HepG2 (cell line): ENCODE measurements around the gene DAB1. TPM values are rescaled to one million over a fixed set of nuclear protein-coding genes. Genes with fewer than 3 reads are reported as not detected.

ENCODE experiments used
- ATAC-seq: fragments of 200-7000 bp; cut with Tn5 transposase; 3 replicates; pipeline ENCODE4 v1.9.1; 2020; ENCODE audit warnings: mild to moderate bottlenecking, moderate library complexity
- BruUV-seq: library from RNA; stranded (reverse); fragments of 400-500 nt; replicated peaks from 2 replicates; lab custom pipeline; 2021; lab: Mats Ljungman, UMichigan
- CTCF ChIA-PET: fragments of 300-600 bp; formaldehyde crosslinking; extraction: SDS; loops from one replicate; lab custom pipeline; 2021; ENCODE audit warnings: low total read pairs, inconsistent platforms, low intra/inter-chr PET ratio; lab: Yijun Ruan, JAX
- POLR2A ChIA-PET: fragments of 350-600 bp; sonication (Branson Sonifier 250); formaldehyde crosslinking; loops from one replicate; lab custom pipeline; 2020; ENCODE audit warnings: antibody characterized with exemption, inconsistent platforms; lab: Yijun Ruan, JAX
- DNase-seq: peaks from one replicate; pipeline ENCODE4 v3.0.0-alpha.2; 2015; ENCODE audit warnings: low spot score
- FAIRE-seq: peaks from 3 replicates; lab custom pipeline; 2011; peaks lifted over from hg19 to GRCh38; lab: Jason Lieb, UNC
- H2AFZ ChIP-seq: one replicate; pipeline ENCODE4 v1.6.1; 2011; ENCODE audit warnings: low read length, inconsistent platforms
- H3K27ac ChIP-seq: fragments of 300-600 bp; 3 replicates; pipeline ENCODE4 v1.8.0; 2011; ENCODE audit warnings: mixed run types, mild to moderate bottlenecking, mixed read lengths, low read length, inconsistent platforms; ENCODE audit not compliant: insufficient read depth; ENCODE audit errors: extremely low read length
- H3K27me3 ChIP-seq, 2 experiments: fragments of 200-600 bp in 1 of 2; 2 replicates in 1 of 2; 3 replicates in 1 of 2; pipeline versions ENCODE4 v1.6.0 to v1.8.0; 2011; ENCODE audit warnings: low read length in 2 of 2, mild to moderate bottlenecking in 2 of 2, moderate library complexity in 2 of 2, inconsistent platforms in 1 of 2; ENCODE audit not compliant: insufficient read depth in 2 of 2, control insufficient read depth in 1 of 2
- H3K36me3 ChIP-seq, 2 experiments: fragments of 200-600 bp in 1 of 2; replicated peaks in 1 of 2; 2 replicates in 1 of 2; 3 replicates in 1 of 2; pipeline versions ENCODE4 v1.5.1 to v1.8.0; 2011; ENCODE audit warnings: low read length in 2 of 2, inconsistent platforms in 1 of 2; ENCODE audit not compliant: insufficient read depth in 2 of 2, control insufficient read depth in 1 of 2
- H3K4me1 ChIP-seq: 2 replicates; pipeline ENCODE4 v1.5.1; 2012; ENCODE audit warnings: low read length, inconsistent platforms; ENCODE audit not compliant: insufficient read depth
- H3K4me2 ChIP-seq: 2 replicates; pipeline ENCODE4 v1.6.0; 2011; ENCODE audit warnings: low read depth, low read length, inconsistent platforms
- H3K4me3 ChIP-seq, 3 experiments: fragments of 200-600 bp in 1 of 3; sonication (generic), shearing (Covaris generic) in 1 of 3; replicated peaks in 1 of 3; 2 replicates each; pipeline ENCODE4 v1.5.1; 2011 to 2016; ENCODE audit warnings: low read length in 3 of 3, inconsistent platforms in 2 of 3, low read depth in 2 of 3, mild to moderate bottlenecking in 2 of 3, control low read depth in 1 of 3, mixed read lengths in 1 of 3; ENCODE audit not compliant: insufficient read depth in 1 of 3
- H3K79me2 ChIP-seq: one replicate; pipeline ENCODE4 v1.6.1; 2011; ENCODE audit warnings: low read length, inconsistent platforms; ENCODE audit not compliant: insufficient read depth
- H3K9ac ChIP-seq: 2 replicates; pipeline ENCODE4 v1.6.0; 2011; ENCODE audit warnings: mild to moderate bottlenecking, low read depth, low read length, inconsistent platforms; ENCODE audit not compliant: insufficient read depth
- H3K9me3 ChIP-seq: 2 replicates; pipeline ENCODE4 v1.5.1; 2012; ENCODE audit warnings: mild to moderate bottlenecking, low read length
- H4K20me1 ChIP-seq: 2 replicates; pipeline ENCODE4 v1.6.0; 2011; ENCODE audit warnings: inconsistent platforms, mild to moderate bottlenecking, low read length, moderate library complexity; ENCODE audit not compliant: insufficient read depth
- ASH2L ChIP-seq: fragments of 300-600, 200-600 bp; sonication (generic); IDR thresholded peaks from 2 replicates; pipeline ENCODE4 v1.7.0; 2017; ENCODE audit warnings: low read depth, mild to moderate bottlenecking, moderate library complexity, mixed read lengths, low read length; ENCODE audit not compliant: insufficient read length
- BHLHE40 ChIP-seq: IDR thresholded peaks from 2 replicates; pipeline ENCODE4 v1.6.1; 2011; ENCODE audit warnings: low read length, improper control_type of control experiment
- ETV5 ChIP-seq: IDR thresholded peaks from 2 replicates; pipeline ENCODE4 v1.6.1; 2018; ENCODE audit warnings: missing biosample characterization, missing genetic modification reagents, inconsistent platforms, borderline replicate concordance
- GATAD2A ChIP-seq: IDR thresholded peaks from 2 replicates; pipeline ENCODE4 v1.6.1; 2016
- KDM1A ChIP-seq: IDR thresholded peaks from 2 replicates; pipeline ENCODE4 v1.6.1; 2016; ENCODE audit warnings: missing compliant biosample characterization
- LCORL ChIP-seq, 2 experiments: fragments of 450-650 bp in 1 of 2; sonication (generic) in 1 of 2; formaldehyde crosslinking in 1 of 2; IDR thresholded peaks; 2 replicates each; pipeline versions ENCODE4 v1.5.0 to v1.6.1; 2017 to 2020; ENCODE audit warnings: antibody characterized with exemption in 1 of 2, missing genetic modification reagents in 1 of 2
- PCBP1 ChIP-seq: fragments of 200-400 bp; formaldehyde crosslinking; IDR thresholded peaks from 2 replicates; pipeline ENCODE4 v1.6.1; 2017; ENCODE audit warnings: mild to moderate bottlenecking, low read depth, low read length, borderline replicate concordance
- RXRB ChIP-seq: IDR thresholded peaks from 2 replicates; pipeline ENCODE4 v1.6.1; 2016; ENCODE audit warnings: borderline replicate concordance, missing genetic modification reagents, missing compliant biosample characterization
- XBP1 ChIP-seq: sonication (generic); formaldehyde crosslinking; IDR thresholded peaks from 2 replicates; pipeline ENCODE4 v1.5.0; 2020; ENCODE audit warnings: missing genetic modification reagents
- ZNF264 ChIP-seq: sonication (generic); formaldehyde crosslinking; IDR thresholded peaks from 2 replicates; pipeline ENCODE4 v1.4.0; 2020; ENCODE audit warnings: missing genetic modification reagents
- ZNF354B ChIP-seq: sonication (generic); formaldehyde crosslinking; IDR thresholded peaks from 2 replicates; pipeline ENCODE4 v1.8.0; 2022; ENCODE audit warnings: mild to moderate bottlenecking, missing genetic modification reagents
- WGBS: methylation state at CpG from one replicate; pipeline ENCODE4 v1.1.6; 2017; ENCODE audit warnings: low lambda C conversion rate; 5-methylcytosine and 5-hydroxymethylcytosine counted together
- in situ Hi-C: cut with HindIII; loops from 2 replicates; pipeline ENCODE4 v1.10.0; 2017; ENCODE audit warnings: low pct_unique_long_range_greater_than_20kb; ENCODE audit not compliant: extremely low pct_ligation_motif_present
- intact Hi-C: fragments of 100-400 bp; cut with micrococcal nuclease; formaldehyde crosslinking; loops from one replicate; pipeline ENCODE4 v1.10.0; 2022; ENCODE audit not compliant: unreplicated experiment
- polyA plus RNA-seq, 8 experiments: library from polyadenylated mRNA; depleted of rRNA in 3 of 8; stranded (reverse) in 7 of 8; unstranded in 1 of 8; fragments of >200 nt; fragmentation: Illumina TruSeq in 4 of 8; extraction: Trizol in 4 of 8; gene quantifications; 2 replicates each; pipeline versions ENCODE4 v1.2.1 to v1.2.3, GENCODE V29; 2011 to 2016; ENCODE audit warnings: low read depth in 4 of 8, missing spikeins in 1 of 8, mixed read lengths in 1 of 8; ENCODE audit not compliant: insufficient read depth in 1 of 8
- total RNA-seq, 5 experiments: library from RNA; depleted of rRNA; stranded (reverse); fragments of >200 nt; fragmentation: Illumina TruSeq; extraction: Trizol; gene quantifications; 2 replicates each; pipeline ENCODE4 v1.2.3, GENCODE V29; 2016; ENCODE audit warnings: low read depth in 1 of 5
- TF ChIP-seq, protein P1 (sequence below): sonication (generic); formaldehyde crosslinking; IDR thresholded peaks from 2 replicates; pipeline ENCODE4 v1.5.1; 2020; ENCODE audit warnings: mild to moderate bottlenecking, missing genetic modification reagents, moderate library complexity
- TF ChIP-seq, protein P2 (sequence below), 2 experiments: sonication (generic) in 1 of 2; formaldehyde crosslinking in 1 of 2; IDR thresholded peaks; 2 replicates each; pipeline versions ENCODE4 v1.6.1 to v1.9.0; 2014 to 2022; ENCODE audit warnings: antibody characterized with exemption in 1 of 2, borderline replicate concordance in 1 of 2, inconsistent platforms in 1 of 2, low read depth in 1 of 2, missing genetic modification reagents in 1 of 2

Gene DAB1
- total and polyA plus RNA-seq, 2 of the 13 experiments (the other 11 are each of a cell fraction or from before 2014, with no cell fraction given): 0.04 to 0.13 TPM

DNA sequence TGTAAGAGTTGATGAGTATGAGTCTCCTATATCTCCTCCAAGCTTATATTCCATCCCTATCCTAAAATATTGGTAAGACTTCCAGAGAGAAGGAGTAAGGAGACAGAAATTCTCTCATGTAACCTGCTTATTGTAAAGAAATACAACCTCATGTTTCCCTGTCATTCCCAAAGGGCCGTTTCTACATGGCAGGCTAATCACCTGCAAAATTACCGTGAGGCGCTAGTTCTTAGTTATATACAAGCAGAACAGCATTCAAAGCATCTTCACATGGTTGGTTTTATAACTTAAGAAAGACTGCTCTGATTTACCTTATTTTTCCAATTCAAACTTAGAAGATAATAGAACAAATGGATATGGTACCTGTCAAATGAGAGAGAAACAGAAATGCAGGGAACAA lies 42.9 kb downstream of the DAB1 start (continued):
- TF ChIP-seq RXRB: no peak
- no peak for TF ChIP-seq KDM1A (CRISPR knock-in tag)
- TF ChIP-seq ZNF354B: no peak
- TF ChIP-seq BHLHE40: no peak
- TF ChIP-seq, protein P1, sequence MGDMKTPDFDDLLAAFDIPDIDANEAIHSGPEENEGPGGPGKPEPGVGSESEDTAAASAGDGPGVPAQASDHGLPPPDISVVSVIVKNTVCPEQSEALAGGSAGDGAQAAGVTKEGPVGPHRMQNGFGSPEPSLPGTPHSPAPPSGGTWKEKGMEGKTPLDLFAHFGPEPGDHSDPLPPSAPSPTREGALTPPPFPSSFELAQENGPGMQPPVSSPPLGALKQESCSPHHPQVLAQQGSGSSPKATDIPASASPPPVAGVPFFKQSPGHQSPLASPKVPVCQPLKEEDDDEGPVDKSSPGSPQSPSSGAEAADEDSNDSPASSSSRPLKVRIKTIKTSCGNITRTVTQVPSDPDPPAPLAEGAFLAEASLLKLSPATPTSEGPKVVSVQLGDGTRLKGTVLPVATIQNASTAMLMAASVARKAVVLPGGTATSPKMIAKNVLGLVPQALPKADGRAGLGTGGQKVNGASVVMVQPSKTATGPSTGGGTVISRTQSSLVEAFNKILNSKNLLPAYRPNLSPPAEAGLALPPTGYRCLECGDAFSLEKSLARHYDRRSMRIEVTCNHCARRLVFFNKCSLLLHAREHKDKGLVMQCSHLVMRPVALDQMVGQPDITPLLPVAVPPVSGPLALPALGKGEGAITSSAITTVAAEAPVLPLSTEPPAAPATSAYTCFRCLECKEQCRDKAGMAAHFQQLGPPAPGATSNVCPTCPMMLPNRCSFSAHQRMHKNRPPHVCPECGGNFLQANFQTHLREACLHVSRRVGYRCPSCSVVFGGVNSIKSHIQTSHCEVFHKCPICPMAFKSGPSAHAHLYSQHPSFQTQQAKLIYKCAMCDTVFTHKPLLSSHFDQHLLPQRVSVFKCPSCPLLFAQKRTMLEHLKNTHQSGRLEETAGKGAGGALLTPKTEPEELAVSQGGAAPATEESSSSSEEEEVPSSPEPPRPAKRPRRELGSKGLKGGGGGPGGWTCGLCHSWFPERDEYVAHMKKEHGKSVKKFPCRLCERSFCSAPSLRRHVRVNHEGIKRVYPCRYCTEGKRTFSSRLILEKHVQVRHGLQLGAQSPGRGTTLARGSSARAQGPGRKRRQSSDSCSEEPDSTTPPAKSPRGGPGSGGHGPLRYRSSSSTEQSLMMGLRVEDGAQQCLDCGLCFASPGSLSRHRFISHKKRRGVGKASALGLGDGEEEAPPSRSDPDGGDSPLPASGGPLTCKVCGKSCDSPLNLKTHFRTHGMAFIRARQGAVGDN (CRISPR knock-in tag): no peak
- TF ChIP-seq LCORL (IDR thresholded peaks at IDR 0.05): no peak
- no peak for TF ChIP-seq LCORL (CRISPR knock-in tag; IDR thresholded peaks at IDR 0.05)

DNA sequence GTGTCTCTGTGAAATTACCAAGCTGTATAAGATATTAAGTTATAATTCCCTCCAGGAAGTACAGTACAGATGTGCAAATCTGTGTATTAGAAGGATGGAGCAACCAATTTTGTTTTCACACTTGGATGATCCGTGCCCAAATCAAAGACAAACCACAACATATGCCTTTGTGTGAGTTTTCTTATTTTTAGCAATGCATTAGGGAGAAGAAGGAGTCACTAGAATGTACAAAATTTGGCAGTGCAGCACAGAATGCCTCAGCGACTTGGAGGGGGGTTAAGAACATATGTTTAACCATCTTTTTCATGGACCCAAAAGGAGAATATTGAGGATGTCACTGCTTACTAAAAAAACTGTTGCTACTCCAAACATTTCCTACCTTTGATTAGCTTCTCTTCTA lies 45.3 kb downstream of the DAB1 start:
- DNase-seq (no peak), FAIRE-seq (no peak), ATAC-seq (no peak)
- H2AFZ ChIP-seq: no peak overlapping the region
- H3K9ac ChIP-seq: no peak overlapping the region
- no peaks in the 10 kb centered on the region for H3K9me3 ChIP-seq
- intact Hi-C loops: no loop called here
- H4K20me1 ChIP-seq: no peaks in the 10 kb centered on the region
- 15% methylated on average over 2 of the region's 2 CpGs for whole genome bisulfite sequencing
- in situ Hi-C loops: no loop called here
- ChIA-PET CTCF (no interaction called here), POLR2A (no interaction called here)
- H3K27ac ChIP-seq: no peak overlapping the region
- no peaks in the 10 kb centered on the region for H3K36me3 ChIP-seq
- no TSS peak for BruUV-seq
- no peak overlapping the region for H3K4me2 ChIP-seq
- no peaks in the 10 kb centered on the region for H3K27me3 ChIP-seq
- H3K4me1 ChIP-seq: no peaks in the 10 kb centered on the region
- no peaks in the 10 kb centered on the region for H3K79me2 ChIP-seq
- H3K4me3 ChIP-seq: no peak overlapping the region
- no peak for TF ChIP-seq PCBP1
- no peak for TF ChIP-seq ASH2L
- TF ChIP-seq ZNF264: no peak
- TF ChIP-seq XBP1 (CRISPR knock-in tag): no peak
- TF ChIP-seq, protein P2, sequence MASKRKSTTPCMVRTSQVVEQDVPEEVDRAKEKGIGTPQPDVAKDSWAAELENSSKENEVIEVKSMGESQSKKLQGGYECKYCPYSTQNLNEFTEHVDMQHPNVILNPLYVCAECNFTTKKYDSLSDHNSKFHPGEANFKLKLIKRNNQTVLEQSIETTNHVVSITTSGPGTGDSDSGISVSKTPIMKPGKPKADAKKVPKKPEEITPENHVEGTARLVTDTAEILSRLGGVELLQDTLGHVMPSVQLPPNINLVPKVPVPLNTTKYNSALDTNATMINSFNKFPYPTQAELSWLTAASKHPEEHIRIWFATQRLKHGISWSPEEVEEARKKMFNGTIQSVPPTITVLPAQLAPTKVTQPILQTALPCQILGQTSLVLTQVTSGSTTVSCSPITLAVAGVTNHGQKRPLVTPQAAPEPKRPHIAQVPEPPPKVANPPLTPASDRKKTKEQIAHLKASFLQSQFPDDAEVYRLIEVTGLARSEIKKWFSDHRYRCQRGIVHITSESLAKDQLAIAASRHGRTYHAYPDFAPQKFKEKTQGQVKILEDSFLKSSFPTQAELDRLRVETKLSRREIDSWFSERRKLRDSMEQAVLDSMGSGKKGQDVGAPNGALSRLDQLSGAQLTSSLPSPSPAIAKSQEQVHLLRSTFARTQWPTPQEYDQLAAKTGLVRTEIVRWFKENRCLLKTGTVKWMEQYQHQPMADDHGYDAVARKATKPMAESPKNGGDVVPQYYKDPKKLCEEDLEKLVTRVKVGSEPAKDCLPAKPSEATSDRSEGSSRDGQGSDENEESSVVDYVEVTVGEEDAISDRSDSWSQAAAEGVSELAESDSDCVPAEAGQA (IDR thresholded peaks at IDR 0.05; ENCODE audit: low read depth): no peak
- TF ChIP-seq, protein P2 (CRISPR knock-in tag; IDR thresholded peaks at IDR 0.05; ENCODE audit: borderline replicate concordance): no peak
- TF ChIP-seq ETV5 (CRISPR knock-in tag): no peak
- no peak for TF ChIP-seq GATAD2A (CRISPR knock-in tag)
